Anterior cingulate cortex (tissue), 58 donors: ENCODE data around the gene ADGRD1.
"Not testable (repeated sequence)": the region's sequence is repeated elsewhere in the genome, so short reads cannot be mapped to it uniquely, and the experiment has no call there.

Source experiments
- DNase-seq, 58 donors: peaks; one replicate each; lab custom pipeline; 2025; lab: John Stamatoyannopoulos, UW

Gene ADGRD1

GRCh38 chr12:130937063-130937462, 16.6 kb upstream of the ADGRD1 start:
- DNase-seq, result no peak

DNA sequence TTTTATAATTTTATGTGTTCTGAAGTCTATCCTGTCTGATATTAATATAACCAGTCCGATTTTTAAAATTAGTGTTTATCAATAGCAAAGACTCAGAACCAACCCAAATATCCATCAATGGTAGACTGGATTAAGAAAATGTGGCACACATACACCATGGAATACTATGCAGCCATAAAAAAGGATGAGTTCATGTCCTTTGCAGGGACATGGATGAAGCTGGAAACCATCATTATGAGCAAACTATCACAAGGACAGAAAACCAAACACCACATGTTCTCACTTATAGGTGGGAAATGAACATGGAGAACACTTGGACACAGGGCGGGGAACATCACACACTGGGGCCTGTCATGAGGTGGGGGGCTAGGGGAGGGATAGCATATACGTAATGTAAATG, 16.2 kb upstream of the ADGRD1 start:
- DNase-seq, result not testable (repeated sequence)

DNA sequence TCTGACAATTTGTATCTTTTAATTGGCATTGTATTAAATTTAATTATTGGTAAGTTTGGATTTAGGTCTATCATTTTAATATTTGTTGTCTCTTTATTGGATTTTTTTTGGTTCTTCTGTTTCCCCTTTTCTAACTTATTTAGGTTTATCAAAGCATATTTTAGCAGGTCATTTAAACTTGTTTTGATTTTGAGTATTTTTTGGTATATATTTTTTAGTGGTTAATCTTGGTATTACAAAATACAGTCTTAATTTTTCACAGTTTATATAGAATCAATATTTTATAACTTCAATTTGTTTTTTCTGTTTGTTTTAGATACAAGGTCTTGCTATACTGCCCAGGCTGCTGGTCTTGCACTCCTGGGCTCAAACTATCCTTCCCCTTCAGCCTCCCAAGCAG, 15.5 kb upstream of the ADGRD1 start:
- no peak for DNase-seq

DNA sequence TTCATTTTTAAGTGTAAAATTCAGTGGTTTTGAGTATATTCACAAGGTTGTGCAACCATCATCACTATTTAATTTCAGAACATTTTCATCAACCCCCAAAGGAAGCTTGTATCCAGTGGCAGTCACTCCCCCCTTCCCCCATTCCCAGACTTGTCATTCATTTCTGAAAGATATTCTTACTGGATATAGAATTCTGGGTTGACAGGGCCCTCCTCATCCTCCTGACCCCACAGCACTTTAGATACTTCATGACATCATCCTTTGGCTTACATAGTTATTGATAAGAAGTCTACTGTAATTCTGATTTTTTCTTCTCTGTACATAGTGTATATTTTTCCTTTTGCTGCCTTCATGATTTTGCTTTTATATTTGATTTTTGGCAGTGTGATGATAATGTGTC, 8.8 kb upstream of the ADGRD1 start:
- no peak for DNase-seq

DNA sequence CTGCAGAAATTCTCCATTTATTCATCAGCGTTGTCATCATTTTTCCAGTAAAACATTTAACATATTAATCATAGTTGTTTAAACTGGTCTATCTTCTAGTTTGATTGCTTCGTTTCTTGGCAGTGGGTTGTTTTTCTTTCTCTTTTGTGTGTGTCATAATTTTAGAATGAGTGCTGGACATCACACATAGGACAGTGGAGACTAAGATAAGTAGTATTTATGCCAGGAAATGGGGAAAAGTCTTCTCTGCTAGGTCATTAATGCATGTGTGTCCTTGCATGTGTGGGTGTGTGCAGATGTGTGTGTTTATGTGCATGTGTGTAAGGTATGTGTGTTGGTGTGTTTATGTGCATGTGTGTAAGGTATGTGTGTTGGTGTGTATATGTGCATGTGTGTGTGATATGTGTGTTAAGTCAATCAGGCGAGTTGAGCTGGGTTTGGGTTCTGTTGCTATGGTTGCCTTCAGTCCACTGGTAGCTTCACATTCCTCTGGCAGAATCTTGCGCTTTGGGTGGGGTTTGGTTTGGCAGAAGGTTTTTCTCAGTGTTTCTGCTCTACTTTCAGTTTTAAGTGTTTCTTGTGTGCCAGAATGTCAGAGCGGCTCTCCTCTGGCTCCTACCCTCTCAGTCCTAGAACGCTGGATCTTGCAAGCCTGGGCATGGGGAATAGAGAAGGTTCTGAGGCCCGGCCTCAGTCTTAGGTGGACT, 7.8 kb upstream of the ADGRD1 start:
- peak in 1 of 58 donors; percentile 20 for DNase-seq

GRCh38 chr12:130947028-130947613, 6.6 kb upstream of the ADGRD1 start:
- DNase-seq, result no peak

- no peak for DNase-seq
Observed at GRCh38 chr12:130948136-130948535, 5.6 kb upstream of the ADGRD1 start.

- DNase-seq, result no peak
Observed at GRCh38 chr12:130948751-130949150, 5.0 kb upstream of the ADGRD1 start.

GRCh38 chr12:130949806-130950205, 3.9 kb upstream of the ADGRD1 start:
- no peak for DNase-seq

DNA sequence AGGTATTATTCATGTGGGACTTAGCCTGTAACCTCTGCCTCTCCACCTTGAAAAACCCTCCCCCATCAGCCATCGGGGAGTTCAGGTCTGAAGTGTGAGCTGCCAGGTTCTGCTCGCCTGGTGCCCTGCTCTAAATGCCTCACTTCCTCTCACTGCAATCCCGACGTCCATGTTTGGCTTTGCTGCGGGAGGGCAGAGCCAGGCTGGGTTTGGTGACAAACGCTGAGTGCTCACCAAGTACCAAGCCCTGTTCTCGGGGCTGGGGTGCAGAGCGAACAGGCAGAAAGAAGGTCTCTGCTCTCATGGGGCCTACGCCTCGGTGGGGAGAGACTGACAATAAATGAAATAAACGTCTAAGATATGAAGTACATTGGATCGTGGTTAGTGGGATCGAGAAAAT, 2.1 kb upstream of the ADGRD1 start:
- DNase-seq, result no peak

DNA sequence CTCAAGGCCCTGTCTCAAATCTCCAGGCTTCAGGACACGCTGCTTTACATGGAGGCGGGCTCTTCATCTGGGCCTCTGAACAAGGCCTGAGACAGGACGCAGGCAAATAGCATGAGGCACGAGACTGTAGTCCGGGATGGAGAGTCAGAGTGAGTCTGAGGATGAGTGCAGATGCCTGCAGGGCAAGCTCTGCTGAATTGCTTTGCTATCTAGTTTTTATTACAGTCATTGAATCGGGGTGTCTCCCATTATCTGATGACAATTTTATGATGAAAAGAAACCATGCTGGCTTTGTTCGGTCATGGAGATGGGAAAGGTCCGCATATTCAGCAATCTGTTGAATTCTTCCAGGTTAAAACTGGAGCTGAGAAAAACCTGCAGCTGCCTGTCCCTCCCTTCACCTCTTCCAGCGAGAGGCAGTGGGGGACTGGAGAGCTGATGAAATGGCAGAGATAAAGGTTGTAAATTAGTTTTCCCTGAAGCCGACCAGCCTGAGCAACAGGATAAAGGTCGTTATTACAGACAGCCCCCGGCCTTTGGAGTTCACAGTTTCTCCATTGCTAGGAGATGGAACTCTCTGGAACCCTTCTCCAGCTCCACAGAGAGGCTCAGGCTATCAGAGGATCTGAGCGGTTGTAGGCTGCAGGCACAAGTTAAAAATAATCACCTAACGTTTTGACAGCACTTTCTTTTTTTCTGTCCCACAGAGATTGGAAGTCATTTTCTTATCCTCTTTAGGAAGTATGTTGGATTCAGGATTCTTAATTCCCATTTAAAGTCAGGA, 1.3 kb upstream of the ADGRD1 start:
- no peak for DNase-seq

- no peak for DNase-seq
Observed at GRCh38 chr12:130954544-130954831, 781 bp downstream of the ADGRD1 start.

DNA sequence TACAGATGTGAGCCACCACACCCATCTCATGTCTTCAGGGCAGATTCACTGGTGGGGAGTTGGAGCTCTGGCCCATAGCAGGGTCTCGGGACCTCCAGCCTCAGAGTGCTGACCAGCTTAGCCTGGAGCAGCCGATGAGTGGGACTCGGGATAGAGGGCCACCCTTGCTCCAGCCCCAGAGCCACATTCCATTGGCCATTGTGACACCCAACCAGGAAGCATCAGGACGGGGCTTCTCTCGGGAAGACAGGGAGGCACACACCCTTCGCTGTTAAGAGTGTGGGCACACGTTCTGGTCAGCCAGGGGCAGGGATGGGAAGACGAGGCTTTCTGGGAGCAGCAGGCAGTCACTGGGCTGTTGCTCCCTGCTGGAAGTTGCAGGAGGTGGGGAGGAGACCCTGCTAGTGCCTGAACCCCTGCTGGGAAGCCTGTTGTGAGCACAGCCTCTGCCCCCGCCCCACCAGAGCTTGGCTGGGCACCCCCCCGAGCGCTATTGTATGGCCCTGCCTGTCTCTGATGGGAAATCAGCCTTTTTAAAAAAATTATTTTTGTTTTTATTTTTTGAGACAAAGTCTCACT, 1.6 kb downstream of the ADGRD1 start:
- no peak for DNase-seq

GRCh38 chr12:130956009-130956408, 2.3 kb downstream of the ADGRD1 start:
- DNase-seq, result no peak

- DNase-seq, result no peak
Observed at GRCh38 chr12:130956456-130957303, 3.0 kb downstream of the ADGRD1 start.

DNA sequence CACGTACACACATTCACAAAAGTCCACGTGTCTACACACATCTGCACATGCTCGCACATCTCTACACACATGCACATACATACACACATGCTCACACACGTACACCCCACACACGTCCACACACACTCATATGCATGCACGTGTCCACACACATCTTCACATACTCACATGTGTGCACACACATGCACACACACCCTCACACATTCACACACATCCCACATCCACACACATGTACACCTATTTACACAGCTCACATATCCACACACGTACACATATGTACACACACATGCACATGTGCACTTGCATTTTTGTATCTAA, 3.6 kb downstream of the ADGRD1 start:
- DNase-seq, result no peak

DNA sequence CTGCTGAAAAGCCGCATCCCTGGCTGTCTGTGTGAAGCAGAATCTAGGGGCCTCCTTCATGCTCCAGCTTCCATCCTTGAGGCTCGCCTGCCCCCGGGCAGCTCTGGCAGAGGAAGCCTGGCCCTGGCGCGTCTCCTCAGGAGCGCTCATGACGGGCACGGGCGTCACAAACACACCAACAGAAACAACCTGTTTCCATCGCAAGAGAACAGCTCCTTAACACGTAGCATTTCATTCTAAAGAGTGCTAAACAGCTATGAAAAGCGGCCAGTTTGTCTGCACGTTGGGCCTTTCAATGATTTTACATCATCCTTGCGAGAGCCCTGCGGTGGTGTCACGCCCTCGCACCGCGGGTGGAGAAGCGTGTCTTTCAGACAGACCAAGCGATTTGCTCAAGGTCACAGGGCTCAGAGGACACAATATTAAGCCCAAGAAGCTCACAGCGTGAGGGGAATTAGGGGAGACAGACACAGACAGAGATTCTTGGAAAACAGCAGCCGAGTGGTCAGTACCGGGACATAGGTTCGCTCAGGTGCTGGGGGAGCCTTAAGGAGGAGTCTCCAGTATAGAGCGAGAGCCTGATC, 4.9 kb downstream of the ADGRD1 start:
- no peak for DNase-seq

DNA sequence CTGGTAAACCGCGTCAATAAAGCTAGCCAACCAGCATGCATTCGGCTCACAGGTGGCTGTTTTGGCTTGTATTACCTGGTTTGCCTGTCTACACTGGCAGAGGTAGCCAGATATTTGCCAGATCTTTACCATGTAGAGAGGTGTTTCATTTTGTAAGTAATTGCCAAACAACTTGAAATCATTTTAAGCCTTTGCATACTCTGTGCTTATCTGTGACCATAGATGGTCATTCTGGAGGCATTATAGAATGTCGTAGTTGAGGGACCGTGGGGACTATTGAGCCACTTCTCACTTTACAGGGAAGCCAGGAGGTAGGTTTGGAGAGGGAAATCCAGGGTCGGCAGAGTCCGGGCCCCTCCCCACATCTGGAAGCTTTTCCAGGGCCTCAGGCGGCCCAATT, 5.9 kb downstream of the ADGRD1 start:
- DNase-seq, result no peak

GRCh38 chr12:130960058-130960457, 6.4 kb downstream of the ADGRD1 start:
- no peak for DNase-seq

GRCh38 chr12:130960787-130961186, 7.1 kb downstream of the ADGRD1 start:
- DNase-seq, result no peak
